Measurements from ENCODE around the gene C12orf75. TPM values are rescaled to one million over a fixed set of nuclear protein-coding genes. Genes with fewer than 3 reads are reported as not detected.
"Not testable (repeated sequence)": the region's sequence is repeated elsewhere in the genome, so short reads cannot be mapped to it uniquely, and the experiment has no call there.

Gene C12orf75
- total RNA-seq, 1 donor from 2014 or later, result 35.7 TPM

DNA sequence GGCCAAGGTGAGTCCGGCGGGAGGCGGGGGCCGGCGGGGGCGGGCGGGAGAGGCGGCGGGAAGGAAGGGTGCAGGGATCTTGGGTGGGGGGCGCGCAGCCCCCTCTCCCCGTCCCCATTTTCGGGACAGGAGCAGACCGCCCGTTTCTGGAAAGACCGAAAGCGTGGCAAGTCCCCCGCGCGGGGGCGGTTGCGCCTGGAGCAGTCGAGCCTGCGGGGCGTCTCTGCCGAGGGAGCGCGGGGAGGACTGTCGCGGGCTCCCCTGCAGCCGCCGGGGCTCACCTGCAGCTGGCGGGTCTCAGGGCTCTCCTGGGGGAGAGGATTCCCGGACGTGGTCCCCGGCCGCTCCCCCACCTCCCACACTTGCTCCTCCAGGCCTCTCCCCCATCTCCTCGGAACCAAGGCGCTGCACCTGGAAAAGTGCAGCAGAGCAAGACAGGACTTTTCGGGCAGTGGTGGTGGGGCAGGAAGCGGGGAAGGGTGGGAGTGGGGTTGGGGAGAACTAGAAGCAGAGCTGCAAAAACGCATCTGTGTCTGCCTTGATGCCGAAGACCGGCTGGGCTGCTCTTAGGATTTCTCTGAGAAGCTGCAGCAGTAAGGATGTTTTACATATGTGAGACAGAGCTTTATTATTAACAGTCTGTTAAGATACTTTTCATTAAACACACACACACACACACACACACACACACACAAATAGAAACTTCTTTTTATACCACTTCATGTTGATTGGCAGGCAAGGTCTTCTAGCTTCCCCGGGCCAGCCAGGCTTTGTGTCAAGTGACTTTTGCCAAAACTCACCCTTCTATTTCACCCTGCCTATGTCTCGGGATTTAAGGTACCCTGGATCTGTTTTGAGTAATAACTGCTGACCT lies 677 bp downstream of the C12orf75 start:
- intact Hi-C loops (cut with DNase I), result no loop called here
- peak; percentile 35 for ATAC-seq
- DNase-seq (ENCODE audit: low spot score), result peak; percentile 70

DNA sequence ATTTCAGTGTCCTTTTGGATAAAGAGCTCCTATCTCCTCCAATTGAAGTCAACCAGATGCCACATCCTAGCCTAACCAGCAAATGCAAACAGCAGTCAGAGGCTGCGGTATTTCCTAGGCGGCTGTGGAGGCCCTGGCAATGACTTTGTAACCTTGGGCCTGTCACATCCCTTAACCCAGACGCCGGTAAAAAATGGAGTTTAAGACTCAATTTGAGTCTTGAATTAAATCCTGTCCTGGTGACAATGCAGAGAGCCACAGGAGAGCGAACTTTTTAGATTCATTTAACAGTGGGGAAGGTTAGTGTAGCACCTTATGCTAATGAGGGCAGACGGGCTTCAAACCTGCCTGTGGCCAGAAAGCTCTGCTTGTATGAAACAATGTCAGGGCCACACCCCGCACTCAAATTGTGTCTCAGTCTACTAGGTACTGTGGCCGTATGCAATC lies 1.3 kb downstream of the C12orf75 start:
- DNase-seq (ENCODE audit: low spot score) (no peak), ATAC-seq (no peak)
- intact Hi-C loops (cut with DNase I), result no loop called here

DNA sequence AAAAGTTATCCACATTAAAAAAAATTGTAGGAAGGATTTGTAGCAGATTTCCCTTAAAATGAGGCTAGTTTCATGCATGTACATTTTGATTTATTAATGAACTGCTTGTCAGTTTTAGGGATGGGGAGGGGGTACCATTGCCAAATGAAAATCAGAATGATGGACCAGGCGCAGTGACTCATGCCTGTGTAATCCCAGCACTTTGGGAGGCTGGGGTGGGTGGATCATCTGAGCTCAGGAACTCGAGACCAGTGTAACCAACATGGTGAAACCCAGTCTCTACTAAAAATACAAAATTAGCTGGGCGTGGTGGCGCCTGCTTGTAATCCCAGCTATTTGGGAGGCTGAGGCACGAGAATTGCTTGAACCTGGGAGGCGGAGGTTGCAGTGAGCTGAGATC lies 1.8 kb downstream of the C12orf75 start:
- DNase-seq (ENCODE audit: low spot score); intact Hi-C loops (cut with DNase I); ATAC-seq: not testable (repeated sequence)

DNA sequence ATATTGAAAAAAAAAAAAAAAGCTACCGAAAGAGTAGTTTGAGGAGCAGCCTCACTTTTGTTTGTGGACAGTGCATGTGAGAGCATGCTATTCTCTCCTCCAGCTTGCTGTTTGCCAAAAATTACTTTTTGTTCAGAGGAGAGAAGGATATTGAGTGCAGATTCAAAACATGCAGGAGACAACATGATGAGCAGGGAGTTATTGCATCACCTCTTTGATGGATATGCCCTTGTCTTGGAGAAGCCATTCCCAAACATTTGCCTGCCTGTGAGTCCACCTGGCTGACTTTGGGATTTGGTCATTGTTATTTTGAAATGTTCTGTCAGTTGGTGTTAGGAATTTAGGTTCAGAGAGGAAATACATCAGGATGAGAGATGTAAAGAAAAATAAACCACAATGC lies 2.4 kb downstream of the C12orf75 start:
- ATAC-seq (peak; percentile 44), DNase-seq (ENCODE audit: low spot score) (no peak)
- intact Hi-C loops (cut with DNase I), result no loop called here

DNA sequence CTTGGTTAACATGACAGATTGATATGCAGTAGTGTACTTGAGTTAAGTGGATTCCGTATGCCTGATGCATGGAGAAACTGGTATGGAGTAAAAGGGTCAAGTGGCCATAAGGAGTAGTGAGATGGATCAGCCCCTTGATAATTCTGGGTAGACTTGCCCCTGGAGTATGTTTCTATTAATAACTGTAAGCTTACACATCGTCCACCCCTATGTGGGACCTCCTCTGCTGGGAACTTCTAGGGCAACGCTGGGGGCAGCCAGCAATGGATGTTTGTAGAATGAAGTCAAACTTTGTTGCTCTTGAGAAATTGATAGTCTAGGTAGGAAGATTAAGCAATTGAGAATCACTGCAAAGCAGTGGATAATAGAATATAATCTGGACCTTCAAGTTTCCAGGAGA lies 3.5 kb downstream of the C12orf75 start:
- ATAC-seq (no peak), DNase-seq (ENCODE audit: low spot score) (no peak)
- intact Hi-C loops (cut with DNase I), result no loop called here

DNA sequence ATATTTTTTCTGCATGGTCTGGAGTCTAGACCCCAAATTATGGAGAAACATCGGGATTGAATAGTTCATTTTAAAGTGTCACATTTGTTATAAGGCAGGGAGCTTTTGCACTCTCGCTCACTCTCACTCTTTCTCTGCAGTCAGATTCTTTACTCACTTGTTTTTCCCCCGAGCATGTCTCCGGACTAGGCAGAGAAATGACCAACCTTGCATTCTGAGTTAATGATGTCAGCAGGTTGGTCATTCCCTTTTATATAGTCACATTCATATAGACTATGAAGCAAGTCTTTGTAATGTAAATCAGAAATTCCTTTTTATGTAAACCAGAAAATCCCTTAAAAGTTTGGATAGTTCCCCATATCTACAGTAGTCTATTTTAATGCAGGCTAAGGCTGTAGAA lies 4.1 kb downstream of the C12orf75 start:
- no peak for ATAC-seq
- intact Hi-C loops (cut with DNase I), result no loop called here
- DNase-seq (ENCODE audit: low spot score), result no peak

DNA sequence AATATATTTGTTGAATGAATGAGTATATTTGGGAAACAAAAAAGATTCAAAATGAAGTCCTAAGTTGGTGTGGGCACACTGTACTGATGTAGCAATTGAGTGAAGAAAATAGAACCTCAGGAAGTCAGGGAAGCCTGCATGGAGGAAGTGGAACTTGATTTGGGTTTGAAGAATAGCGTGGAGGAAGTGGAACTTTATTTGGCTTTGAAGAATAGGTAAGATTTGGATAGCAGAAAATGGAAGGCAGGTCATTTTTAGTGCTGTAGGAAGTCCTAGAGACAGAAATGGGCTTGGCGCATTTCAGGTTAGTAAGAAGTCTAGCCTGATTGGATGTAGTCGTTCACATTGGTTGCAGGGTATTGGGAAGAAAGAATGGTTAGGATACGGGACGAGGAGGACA lies 5.4 kb downstream of the C12orf75 start:
- DNase-seq (ENCODE audit: low spot score) (no peak), ATAC-seq (no peak)
- intact Hi-C loops (cut with DNase I), result no loop called here

DNA sequence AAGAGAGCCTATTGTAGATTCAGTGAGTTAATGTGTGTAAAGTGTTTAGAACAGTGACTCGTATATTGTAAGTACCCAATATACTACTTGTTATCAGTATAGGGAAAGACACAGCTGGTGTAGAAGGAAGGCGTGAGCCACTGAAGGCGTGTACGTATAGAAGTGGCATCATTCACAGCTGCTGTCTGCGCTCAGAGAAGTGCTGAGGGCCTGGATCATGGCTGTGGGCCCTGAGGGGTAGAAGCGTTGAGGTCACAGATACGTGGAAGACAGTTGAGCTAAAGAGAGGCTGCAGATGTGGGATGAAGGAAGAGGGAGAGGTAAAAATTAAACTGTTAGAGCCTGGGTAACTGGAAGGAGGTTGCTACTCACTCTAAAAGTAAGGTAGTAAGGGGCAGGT lies 5.9 kb downstream of the C12orf75 start:
- DNase-seq (ENCODE audit: low spot score) (no peak), ATAC-seq (no peak)
- intact Hi-C loops (cut with DNase I), result no loop called here

DNA sequence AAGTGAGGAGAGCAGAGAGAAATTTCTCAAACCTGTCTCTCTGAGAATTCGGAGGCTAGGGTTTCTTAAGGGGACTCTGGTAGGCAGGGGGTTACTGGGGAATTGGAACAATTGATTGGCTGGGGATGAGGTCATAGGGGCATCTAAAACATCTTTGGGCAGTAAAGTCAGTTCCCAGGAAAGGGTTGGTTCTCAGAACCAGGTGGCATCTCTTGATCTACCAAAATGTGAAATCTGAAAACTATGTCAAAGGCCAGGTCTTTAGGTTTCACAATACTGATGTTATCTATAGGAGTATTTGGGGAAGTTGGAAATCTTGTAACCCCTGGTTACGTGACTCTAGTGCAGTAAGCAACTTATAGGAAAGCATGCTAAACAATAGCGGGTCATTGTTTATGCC lies 6.9 kb downstream of the C12orf75 start:
- intact Hi-C loops (cut with DNase I), result no loop called here
- no peak for DNase-seq (ENCODE audit: low spot score)
- no peak for ATAC-seq

DNA sequence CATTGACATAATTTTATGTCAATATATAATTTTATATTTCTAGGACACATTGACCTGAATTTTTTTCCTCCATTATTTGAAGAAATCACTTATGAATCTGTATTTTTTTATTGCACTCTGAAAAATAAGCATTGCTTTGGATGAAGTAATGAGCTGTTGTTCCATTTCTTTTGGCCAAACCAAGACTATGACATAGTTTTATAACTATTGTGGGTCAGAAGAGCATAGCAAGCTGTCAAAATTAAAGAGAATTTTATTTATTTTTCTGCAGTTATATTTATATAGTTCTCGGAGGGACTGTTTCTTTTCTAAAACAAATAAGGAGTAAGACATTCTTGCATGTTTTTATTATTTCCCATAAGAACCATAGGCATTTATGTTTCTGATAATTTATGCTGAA lies 8.5 kb downstream of the C12orf75 start:
- intact Hi-C loops (cut with DNase I), result no loop called here
- DNase-seq (ENCODE audit: low spot score) (no peak), ATAC-seq (no peak)

DNA sequence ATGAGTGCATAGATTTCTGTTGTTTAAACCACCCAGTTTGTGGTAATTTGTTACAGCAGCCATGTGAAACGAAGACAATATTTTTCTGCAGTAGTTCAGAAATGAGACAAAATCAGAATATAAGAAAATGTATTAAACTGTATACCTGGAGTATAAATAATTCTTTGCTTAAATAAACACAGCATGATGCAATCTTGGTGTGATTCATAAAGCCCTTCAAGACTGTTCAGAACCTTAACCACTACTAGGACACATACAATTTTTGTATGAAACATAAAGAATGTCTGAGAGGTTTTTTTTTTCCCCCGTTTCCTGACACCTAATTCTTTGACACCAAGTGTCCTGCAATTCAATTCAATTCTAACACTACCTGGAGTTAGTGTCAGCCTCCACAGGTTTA lies 10.5 kb downstream of the C12orf75 start:
- no peak for ATAC-seq
- no peak for DNase-seq (ENCODE audit: low spot score)
- intact Hi-C loops (cut with DNase I), result no loop called here

DNA sequence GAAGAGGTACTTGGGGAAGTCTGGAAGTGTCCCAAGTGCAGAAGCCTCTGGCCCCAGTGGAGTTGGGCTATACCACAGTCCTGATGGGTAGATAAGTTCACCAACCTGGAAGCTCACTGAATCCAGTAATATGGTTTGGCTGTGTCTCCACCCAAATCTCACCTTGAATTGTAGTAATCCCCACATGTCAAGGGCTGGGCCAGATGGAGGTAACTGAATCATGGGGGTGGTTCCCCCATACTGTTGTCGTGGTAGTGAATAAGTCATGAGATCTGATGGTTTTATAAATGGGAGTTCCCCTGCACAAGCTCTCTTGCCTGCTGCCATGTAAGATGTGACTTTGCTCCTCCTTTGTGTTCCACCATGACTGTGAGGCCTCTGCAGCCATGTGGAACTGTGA lies 11.1 kb downstream of the C12orf75 start:
- DNase-seq (ENCODE audit: low spot score); ATAC-seq; intact Hi-C loops (cut with DNase I): not testable (repeated sequence)

DNA sequence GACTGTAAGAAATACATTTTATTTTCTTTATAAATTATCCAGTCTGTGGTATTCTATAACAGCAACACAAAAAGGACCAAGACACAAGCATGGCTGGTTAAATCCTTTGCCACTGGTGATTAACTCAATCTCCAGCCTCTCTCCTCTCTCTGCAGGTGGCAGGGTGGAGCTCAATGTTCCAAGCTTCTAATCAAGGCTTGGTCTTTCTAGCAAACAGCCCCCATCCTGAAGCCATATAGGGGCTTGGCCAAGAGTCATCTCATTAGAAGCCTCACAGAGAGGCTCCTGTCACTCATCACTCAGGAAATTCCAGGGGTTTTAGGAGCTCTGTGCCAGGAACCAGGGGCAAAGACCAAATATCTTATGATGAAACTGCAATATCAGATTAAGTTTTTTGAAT lies 12.0 kb downstream of the C12orf75 start:
- intact Hi-C loops (cut with DNase I), result no loop called here
- DNase-seq (ENCODE audit: low spot score) (no peak), ATAC-seq (no peak)

DNA sequence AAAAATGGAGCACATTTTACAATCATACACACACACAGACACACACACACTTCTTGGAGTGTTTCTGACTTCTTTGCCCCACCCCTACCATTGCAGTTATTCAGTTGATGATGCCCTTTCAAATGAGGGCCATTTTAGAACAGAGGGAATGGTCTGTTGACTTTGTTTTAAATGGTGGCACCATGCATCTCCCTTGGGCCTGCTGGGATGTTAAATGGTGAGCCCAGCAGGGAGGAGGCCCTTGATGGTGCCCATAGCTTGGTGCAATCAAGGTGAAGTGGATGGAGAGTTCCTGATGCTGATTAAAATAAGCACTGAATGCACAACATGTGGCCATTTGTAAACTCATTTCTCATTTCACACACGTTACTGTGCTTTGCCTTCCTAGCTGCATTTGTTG lies 13.3 kb downstream of the C12orf75 start:
- DNase-seq (ENCODE audit: low spot score) (no peak), ATAC-seq (no peak)
- intact Hi-C loops (cut with DNase I), result no loop called here

DNA sequence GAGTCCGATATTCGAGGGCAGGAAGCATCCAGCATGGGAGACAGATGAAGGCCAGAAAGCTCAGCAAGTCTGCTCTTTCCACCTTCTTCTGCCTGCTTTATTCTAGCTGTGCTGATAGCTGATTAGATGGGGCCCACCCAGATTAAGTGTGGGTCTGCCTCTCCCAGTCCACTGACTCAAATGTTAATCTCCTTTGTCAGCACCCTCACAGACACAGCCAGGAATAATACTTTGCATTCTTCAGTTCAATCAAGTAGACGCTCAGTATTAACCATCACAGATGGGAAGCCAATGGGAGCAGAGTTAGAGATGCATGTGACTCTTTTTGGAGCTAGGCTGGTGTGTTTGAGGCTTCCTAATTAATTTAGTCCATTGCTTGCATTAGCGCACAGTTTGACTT lies 17.0 kb downstream of the C12orf75 start:
- DNase-seq (ENCODE audit: low spot score) (no peak), ATAC-seq (no peak)
- intact Hi-C loops (cut with DNase I), result no loop called here

DNA sequence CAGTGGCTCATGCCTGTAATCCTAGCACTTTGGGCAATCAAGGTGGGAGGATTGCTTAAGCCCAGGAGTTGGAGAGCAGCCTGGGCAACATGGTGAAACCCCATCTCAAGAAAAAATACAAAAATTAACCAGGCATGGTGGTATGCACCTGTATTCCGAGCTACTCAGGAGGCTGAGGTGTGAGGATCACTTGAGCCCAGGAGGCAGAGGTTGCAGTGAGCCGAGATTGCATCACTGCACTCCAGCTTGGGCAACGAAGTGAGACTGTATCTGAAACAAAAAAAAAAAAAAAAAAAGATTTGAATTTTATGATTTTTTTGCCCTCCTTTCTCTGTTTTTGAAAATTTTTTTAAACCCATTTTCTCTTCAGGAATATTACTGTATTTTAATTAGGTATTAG lies 17.7 kb downstream of the C12orf75 start:
- ATAC-seq (no peak), DNase-seq (ENCODE audit: low spot score) (no peak)
- intact Hi-C loops (cut with DNase I), result no loop called here

DNA sequence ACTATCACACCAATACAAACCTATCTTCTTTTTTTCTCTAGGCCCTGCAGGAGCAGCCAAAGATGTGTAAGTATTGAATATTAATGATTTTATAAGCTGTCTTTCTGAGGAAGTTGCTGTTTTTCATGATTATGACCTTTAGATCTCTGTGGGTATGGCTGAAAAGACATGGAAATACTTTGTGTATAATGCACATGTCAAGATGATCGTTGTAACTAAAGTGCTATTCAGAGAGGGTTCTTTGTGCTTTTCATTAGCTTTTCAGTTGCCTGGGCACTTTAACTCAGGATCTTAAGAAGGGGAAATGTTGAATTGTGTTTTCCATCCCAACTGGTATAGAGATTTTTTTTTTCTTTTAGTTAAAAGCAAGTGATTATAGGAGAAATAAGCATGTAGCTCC lies 18.1 kb downstream of the C12orf75 start:
- intact Hi-C loops (cut with DNase I), result no loop called here
- DNase-seq (ENCODE audit: low spot score), result no peak
- ATAC-seq, result no peak

DNA sequence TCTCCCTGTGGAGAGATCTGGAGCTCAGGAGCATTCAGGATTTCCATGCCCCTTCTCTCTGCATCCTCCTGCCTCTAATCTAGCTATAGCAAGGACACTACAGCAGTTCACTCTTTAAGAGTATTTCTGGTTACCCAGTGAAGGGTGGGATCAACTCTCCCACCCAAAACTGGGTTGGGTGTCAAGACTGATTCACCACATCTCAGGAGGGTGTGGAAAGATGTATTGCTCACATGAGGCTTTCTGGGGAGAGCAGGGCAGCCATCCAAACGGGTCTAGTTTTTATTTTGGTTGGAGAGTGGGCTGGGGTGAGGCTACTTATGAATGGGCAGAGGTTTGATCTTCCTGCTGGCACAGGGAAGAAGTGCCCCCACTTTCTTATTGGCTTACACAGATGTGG lies 18.6 kb downstream of the C12orf75 start:
- DNase-seq (ENCODE audit: low spot score) (no peak), ATAC-seq (no peak)
- intact Hi-C loops (cut with DNase I), result no loop called here

DNA sequence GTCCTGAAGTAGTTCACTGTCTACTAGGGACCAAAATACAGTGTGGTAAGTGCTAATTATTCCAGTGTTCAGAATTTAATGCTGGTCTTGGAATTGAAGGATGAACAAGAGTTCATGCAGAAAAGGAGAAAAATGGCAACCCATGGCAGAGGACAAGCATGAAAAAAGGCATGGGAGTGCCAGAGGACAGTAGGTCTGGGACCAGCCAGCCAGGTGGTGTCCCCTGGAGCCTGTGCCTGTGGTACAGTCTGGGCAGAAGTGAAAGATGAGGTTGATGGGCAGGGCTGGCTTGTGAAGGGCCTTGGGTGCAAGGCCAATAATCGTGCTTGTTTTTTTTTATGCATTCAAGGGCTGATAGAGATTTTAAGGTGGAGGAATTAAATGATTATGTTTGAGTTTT lies 21.0 kb downstream of the C12orf75 start:
- no peak for ATAC-seq
- no peak for DNase-seq (ENCODE audit: low spot score)
- intact Hi-C loops (cut with DNase I), result no loop called here

DNA sequence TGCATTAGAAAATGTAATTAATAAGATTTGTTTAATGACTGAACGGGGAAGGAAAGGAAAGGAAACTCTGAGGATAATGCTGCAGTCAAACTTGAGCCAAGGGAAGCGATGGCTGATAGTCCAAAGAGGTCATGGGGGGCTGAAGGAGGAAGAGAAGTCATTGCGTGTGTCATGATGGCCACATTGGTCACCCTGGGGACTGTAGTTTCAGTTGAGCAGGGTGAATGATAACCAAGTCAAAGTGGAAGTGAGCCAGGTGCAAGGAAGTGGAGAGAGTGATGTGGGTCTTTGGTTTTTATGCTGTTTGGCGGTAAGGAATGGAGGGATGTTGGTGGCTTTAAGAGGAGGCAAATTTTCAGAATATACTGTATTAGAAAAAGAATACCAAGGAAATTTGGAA lies 21.6 kb downstream of the C12orf75 start:
- intact Hi-C loops (cut with DNase I), result no loop called here
- no peak for DNase-seq (ENCODE audit: low spot score)
- no peak for ATAC-seq

DNA sequence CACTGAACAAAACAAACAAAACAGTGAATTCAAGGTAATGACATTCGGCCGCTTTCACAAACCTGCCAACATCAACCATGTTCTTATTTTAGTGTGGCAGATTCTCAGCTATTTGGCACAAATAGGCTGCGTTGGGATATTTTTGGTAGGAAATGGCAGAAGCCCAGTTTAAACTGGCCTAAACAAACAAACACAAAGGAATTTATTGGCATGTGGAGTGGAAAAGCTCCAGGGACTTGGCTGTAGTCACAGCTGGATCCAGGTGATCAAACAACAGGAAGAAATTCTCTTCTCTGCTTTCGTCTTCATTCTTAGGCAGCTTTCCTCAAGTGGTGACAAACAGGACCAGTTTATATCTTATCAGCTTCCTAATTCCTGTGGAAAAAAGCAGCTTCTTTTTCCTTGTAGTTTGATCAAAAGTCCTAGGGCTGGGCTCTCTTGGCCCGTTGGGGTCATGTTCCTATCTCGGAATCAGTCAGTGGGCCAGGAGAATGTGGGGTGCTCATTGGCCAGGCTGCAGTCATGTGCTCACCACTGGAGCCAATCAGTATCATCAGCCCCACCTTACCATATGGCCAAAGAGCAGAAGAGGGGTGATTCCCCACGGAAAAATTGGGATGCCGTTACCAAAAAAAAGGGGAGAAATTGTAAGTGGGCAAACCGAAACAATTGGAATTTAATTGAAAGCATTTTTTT lies 22.6 kb downstream of the C12orf75 start:
- no peak for DNase-seq (ENCODE audit: low spot score)
- intact Hi-C loops (cut with DNase I), result no loop called here
- peak; percentile 55 for ATAC-seq
